GM10266 (cell line): ENCODE data around the gene NOTCH2.

ENCODE experiments used
- DNase-seq: peaks from one replicate; pipeline ENCODE4 v3.0.0; 2012; ENCODE audit errors: extremely low spot score
- CTCF ChIP-seq: IDR thresholded peaks from 2 replicates; pipeline ENCODE4 v1.5.1; 2012; ENCODE audit warnings: mild to moderate bottlenecking, low read depth; ENCODE audit not compliant: control insufficient read depth, insufficient read depth; ENCODE audit errors: missing control alignments

Gene NOTCH2

DNA sequence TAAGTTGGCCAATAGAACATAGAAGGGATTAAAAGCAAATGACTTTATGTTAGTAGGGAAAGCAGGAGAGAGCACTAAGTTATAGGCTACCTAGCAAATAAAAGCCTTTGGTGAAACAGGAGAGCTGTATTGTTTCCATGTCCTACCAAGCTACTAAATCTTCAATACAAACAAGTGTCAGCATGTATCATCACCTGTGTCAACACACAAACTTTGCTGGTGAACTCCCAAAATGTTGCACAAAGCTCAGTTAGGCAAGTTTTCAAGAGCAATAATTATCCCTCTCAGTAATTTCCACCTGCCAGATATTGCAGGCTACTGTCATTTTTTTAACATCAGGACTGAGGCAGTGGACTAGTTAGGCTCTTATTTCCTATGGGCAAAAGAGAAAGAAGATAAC, 95.4 kb downstream of the NOTCH2 start:
- no peak for DNase-seq
- TF ChIP-seq CTCF: no peak

GRCh38 chr1:119971710-119972570, 97.5 kb downstream of the NOTCH2 start:
- no peak for DNase-seq
- TF ChIP-seq CTCF: no peak

DNA sequence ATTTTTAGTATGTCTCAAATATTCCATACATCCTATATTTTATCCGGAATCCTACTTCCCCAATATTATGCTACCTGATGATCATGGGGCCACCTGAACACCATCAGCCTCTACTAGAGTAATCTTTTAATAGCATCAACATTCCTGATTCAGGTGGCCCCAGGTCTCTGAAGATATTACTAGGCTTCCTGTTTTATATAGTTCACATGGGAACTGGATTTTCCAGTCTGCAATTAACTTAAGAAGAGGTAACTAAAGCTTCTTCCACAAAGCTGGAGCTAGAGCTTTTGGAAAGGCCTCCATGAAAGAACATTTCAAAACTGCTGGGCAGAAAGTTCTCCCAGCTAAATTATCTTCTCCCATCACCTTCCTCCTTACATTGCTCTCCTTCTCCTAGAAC, 100.9 kb downstream of the NOTCH2 start:
- TF ChIP-seq CTCF: no peak
- DNase-seq: no peak

DNA sequence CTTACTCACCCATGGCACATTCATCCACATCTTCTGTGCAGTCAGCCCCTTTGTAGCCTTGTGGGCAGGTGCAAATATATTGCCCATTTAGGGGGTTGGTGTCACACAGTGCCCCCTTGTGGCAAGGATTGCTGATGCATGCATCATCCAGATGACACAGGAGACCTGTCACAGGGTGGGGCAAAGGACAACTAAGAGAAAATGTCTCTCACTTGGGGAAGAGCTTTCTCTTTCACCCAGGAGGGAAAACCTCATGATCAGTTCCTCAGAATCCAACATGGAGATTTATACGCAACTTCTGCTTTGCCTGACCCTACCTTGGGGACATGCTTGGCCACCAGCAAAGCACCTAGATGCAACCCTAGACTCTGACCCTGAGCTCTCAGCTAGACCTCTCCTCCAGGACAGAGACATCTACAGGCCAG, 101.4 kb downstream of the NOTCH2 start:
- DNase-seq: peak; percentile 29
- peak; percentile 85 for TF ChIP-seq CTCF

DNA sequence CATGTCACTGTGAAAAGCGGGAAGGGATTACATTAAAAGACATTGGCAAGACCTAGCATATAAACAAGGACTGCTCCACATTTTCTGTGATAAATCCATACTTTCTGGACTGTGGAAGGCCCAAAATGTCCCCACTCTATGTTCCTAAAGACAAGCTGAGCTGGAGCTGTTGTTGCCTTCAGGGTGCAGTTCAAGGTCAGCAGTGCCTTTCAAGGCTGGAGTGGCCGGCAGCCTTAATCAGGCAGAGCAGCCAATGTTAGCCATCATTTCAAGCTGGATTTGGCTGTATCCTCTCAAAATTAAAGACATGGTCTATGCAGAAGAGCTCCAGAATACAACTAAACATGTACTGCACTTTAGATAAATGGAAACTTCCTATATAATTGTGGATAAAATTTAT, 102.8 kb downstream of the NOTCH2 start:
- no peak for TF ChIP-seq CTCF
- no peak for DNase-seq

DNA sequence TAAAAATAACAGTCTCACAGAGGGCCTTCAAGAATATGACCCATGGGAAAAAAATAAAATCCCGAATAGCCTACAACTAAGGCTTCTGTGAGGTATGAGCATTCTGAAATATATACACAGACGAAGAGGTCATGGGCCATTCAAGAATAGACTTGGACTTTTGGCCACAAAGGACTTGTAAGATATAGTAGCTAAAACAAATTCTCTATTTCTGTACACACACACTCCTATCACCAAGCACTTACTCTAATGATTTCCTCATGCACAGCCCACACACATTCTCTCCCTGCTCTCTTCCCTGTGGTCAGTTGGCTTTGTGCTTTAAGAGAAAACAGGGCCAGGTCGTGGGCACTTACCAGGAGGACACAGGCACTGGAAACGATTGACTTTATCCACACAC, 103.4 kb downstream of the NOTCH2 start:
- no peak for TF ChIP-seq CTCF
- DNase-seq: no peak

DNA sequence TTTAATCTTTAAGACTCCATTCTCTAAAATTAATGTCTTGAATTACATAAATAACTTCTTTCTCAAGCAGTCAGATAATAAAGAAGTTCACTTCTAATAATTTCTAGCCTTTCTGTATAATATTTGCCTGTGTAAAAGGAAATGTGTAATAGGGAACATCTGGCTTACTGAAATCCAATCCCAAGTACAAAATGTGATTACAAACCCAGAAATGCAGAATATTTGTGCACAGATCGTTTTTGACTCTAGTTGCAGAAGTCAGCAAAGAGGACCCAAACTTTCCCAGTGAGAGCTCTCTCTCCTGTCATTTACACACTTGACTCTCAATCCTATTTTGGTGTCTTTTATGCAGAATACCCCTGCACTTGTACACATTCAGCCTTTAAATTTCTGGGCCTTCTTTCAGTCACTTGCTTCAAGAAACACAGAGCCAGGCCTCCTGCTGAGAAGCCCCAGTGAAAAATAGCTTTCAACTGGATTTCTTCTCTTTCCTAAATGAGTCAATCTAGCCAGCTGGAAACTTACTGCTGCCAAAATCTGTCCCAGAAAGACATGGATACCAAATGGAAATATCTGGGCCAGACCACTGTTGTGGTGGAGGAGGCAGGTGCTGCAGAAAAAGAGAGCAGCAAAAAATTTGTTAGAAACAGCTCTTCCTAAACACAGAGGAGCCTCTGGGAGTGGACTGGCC, 104.6 kb downstream of the NOTCH2 start:
- no peak for DNase-seq
- TF ChIP-seq CTCF: no peak
